Renal pelvis (tissue), 4 donors: ENCODE measurements around the gene EFCAB8. TPM values are rescaled to one million over a fixed set of nuclear protein-coding genes. Genes with fewer than 3 reads are reported as not detected.
"Not testable (repeated sequence)": the region's sequence is repeated elsewhere in the genome, so short reads cannot be mapped to it uniquely, and the experiment has no call there.

Experiments
- DNase-seq: peaks from one replicate; pipeline ENCODE4 v3.0.0-alpha.2; 2013
- polyA plus RNA-seq, 3 donors: library from polyadenylated mRNA; unstranded; fragments of 120-200 nt; gene quantifications; one replicate each; pipeline ENCODE4 v1.2.1, GENCODE V29; 2013; ENCODE audit not compliant: insufficient read length in 3 of 3

The EFCAB8 gene
- polyA plus RNA-seq, 3 donors, result 0.06 to 0.21 (median 0.09) TPM

- DNase-seq, result not testable (repeated sequence)
Measured at GRCh38 chr20:32950539-32950938, 91.8 kb downstream of the EFCAB8 start.

GRCh38 chr20:32957459-32957858 lies 98.7 kb downstream of the EFCAB8 start:
- no peak for DNase-seq

- no peak for DNase-seq
Measured at GRCh38 chr20:32958574-32958973, 99.9 kb downstream of the EFCAB8 start.

- DNase-seq, result no peak
Measured at GRCh38 chr20:32959351-32960221, 100.9 kb downstream of the EFCAB8 start.

- no peak for DNase-seq
Measured at GRCh38 chr20:32960222-32960518, 101.4 kb downstream of the EFCAB8 start.

- DNase-seq, result no peak
Measured at GRCh38 chr20:32960849-32961731, 102.4 kb downstream of the EFCAB8 start.

GRCh38 chr20:32962053-32962452 lies 103.3 kb downstream of the EFCAB8 start:
- DNase-seq, result no peak

- DNase-seq, result not testable (repeated sequence)
Measured at GRCh38 chr20:32962646-32963045, 103.9 kb downstream of the EFCAB8 start.

- DNase-seq, result no peak
Measured at GRCh38 chr20:32963176-32963575, 104.5 kb downstream of the EFCAB8 start.

GRCh38 chr20:32964575-32964974 lies 105.9 kb downstream of the EFCAB8 start:
- no peak for DNase-seq

GRCh38 chr20:32965115-32965514 lies 106.4 kb downstream of the EFCAB8 start:
- no peak for DNase-seq

- no peak for DNase-seq
Measured at GRCh38 chr20:32965581-32966373, 107.1 kb downstream of the EFCAB8 start.

- no peak for DNase-seq
Measured at GRCh38 chr20:32966382-32966781, 107.7 kb downstream of the EFCAB8 start.

GRCh38 chr20:32966881-32967781 lies 108.4 kb downstream of the EFCAB8 start:
- no peak for DNase-seq

GRCh38 chr20:32967961-32968457 lies 109.3 kb downstream of the EFCAB8 start:
- DNase-seq, result no peak

- no peak for DNase-seq
Measured at GRCh38 chr20:32968478-32969241, 109.9 kb downstream of the EFCAB8 start.

- no peak for DNase-seq
Measured at GRCh38 chr20:32969356-32970114, 110.8 kb downstream of the EFCAB8 start.

GRCh38 chr20:32970115-32970972 lies 111.6 kb downstream of the EFCAB8 start:
- no peak for DNase-seq
